Motor neuron (in vitro differentiated cells): Measurements from ENCODE around the gene SLC66A1. TPM values are rescaled to one million over a fixed set of nuclear protein-coding genes. Genes with fewer than 3 reads are reported as not detected.
A peak's percentile ranks its signal among the peaks of the same experiment; 100 is the strongest.

Experiments used
- ATAC-seq, 8 experiments: fragments of 200-7000 bp; cut with Tn5 transposase; replicated peaks in 6 of 8; 2 replicates each; pipeline ENCODE4 v1.8.0; 2021; ENCODE audit warnings: mild to moderate bottlenecking in 8 of 8, moderate library complexity in 8 of 8
- H3K27ac ChIP-seq, 2 donors: fragments of 250-450 bp; sonication (Bioruptor Pico); 2 replicates each; pipeline ENCODE4 v1.9.0; 2021; ENCODE audit warnings: antibody characterized with exemption in 2 of 2, mild to moderate bottlenecking in 2 of 2, moderate library complexity in 1 of 2
- H3K4me1 ChIP-seq, 2 donors: fragments of 250-450 bp; sonication (Bioruptor Pico); replicated peaks in 1 of 2; 2 replicates each; pipeline ENCODE4 v1.6.1; 2021; ENCODE audit warnings: antibody characterized with exemption in 2 of 2, mild to moderate bottlenecking in 2 of 2, moderate library complexity in 1 of 2
- H3K4me3 ChIP-seq, 5 donors: fragments of 250-450 bp; sonication (Bioruptor Pico); 2 replicates each; pipeline ENCODE4 v1.9.0; 2021; ENCODE audit warnings: antibody characterized with exemption in 5 of 5, mild to moderate bottlenecking in 5 of 5, moderate library complexity in 4 of 5
- WGBS, 10 experiments: fragments of 450-650 bp; shearing (Covaris generic); methylation state at CpG; one replicate each; pipeline ENCODE4 v1.0.0; 2022; 5-methylcytosine and 5-hydroxymethylcytosine counted together
- in situ Hi-C, 9 experiments: fragments of 400-800 bp; cut with MboI; loops; one replicate each; pipeline ENCODE4 v1.15.0; 2021; ENCODE audit warnings: low sequenced_read_pairs in 9 of 9, low pct_unique_long_range_greater_than_20kb in 2 of 9; ENCODE audit not compliant: unreplicated experiment in 9 of 9
- total RNA-seq, 8 experiments: library from RNA; unstranded; fragments of 300-600 nt; gene quantifications; 2 replicates each; pipeline versions ENCODE4 v1.2.3 to v1.2.4, GENCODE V29; 2022

Gene SLC66A1
- total RNA-seq, 8 experiments from 2014 or later: 11.2 to 30.1 (median 15.5) TPM

DNA sequence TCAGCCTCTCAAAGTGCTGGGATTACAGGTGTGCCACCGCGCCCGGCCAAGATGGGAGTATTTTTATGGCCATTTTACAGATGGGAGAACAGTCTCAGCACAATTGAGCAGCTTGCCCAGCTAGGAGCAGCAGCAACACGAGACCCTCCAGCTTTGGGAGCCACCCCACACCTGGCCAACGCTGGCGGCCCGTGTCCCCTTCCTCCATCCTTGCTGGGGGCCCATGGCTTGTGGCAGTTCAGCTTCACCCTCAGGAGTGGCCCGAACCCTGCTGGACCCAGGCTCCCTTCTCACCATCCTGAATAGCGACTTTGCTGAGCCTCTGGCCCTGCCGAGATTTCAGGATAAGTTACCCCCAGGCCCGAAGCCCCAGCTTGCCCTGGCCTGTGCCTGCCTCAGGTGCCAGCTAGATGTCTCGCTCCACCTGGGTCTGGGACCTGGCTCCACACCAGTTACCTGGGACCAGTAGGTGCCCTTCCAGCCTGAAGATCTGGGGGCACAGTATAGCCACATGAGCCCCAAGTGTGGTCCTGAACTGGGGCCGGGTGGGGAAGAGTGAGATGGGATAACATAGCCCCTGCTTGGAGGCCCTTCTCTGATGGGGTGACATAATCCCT lies 19.2 kb downstream of the SLC66A1 start:
- Histone ChIP-seq H3K27ac (no peak overlapping the region), H3K4me3 (no peak overlapping the region), H3K4me1 (no peaks in the 10 kb centered on the region)
- ATAC-seq: peak in 1 of 8 experiments; percentile 3
- WGBS, 10 experiments: 40 to 100% (median 94%) methylated on average over 1 to 10 of the region's 13 CpGs; no CpG with 5 or more reads in 4 of the 10 experiments
- in situ Hi-C loops: no loop called here

DNA sequence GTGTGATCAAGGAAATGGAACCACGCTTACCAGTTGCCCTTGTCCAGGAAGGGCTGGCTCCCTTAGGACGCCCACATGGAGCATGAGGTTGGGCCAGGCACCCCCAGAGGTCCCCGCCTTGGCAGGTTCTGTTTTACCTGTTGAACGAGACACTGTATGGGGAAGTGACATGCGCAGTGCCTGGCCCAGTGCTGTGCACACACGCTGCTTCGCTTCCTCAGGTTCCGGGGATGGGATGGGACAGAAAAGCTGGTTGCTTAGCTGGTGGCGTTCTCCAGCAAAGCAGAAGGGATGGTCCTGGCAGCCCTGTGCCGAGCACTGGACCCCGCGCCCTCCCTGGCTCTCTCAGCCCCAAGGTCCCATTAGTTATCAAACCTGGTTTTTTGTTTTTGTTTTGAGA lies 20.7 kb downstream of the SLC66A1 start:
- no peaks in the 10 kb centered on the region for H3K4me1 ChIP-seq
- WGBS, 10 experiments: 60 to 100% (median 95%) methylated on average over 1 to 10 of the region's 12 CpGs; no CpG with 5 or more reads in 5 of the 10 experiments
- ATAC-seq: no peak
- in situ Hi-C loops: no loop called here
- no peak overlapping the region for H3K27ac ChIP-seq
- no peak overlapping the region for H3K4me3 ChIP-seq

DNA sequence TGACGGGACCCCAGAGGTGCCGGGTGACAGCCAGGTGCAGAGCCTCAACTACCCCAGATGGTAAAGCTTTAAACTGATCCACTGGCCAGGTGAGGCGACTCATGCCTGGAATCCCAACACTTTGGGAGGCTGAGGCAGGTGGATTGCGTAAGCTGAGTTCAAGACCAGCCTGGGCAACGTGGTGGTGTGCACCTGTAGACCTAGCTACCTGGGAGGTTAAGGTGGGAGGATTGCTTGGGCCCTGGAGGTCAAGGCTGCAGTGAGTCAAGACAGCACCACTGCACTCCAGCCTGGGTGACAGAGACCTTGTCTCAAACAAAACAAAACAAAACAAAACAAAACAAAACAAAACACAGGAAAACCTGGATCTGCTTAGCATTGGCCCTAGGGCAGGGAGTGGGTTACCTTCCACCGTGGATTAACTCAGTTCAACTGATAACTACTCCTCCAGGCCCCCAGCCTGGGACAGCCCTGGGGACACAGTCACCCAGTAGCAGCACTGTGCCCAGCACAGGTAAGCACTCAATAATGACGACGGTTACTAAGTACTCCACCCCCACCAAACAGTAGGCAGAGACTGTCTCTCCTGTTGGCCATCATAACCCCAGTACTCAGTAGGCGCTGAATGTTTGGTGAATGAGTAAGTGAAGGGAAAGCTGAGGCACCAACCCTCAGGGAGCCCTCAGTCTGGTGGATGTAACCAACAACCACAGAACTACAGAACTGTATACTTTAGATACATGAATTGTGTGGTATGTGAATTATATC lies 21.6 kb downstream of the SLC66A1 start:
- in situ Hi-C loops: no loop called here

DNA sequence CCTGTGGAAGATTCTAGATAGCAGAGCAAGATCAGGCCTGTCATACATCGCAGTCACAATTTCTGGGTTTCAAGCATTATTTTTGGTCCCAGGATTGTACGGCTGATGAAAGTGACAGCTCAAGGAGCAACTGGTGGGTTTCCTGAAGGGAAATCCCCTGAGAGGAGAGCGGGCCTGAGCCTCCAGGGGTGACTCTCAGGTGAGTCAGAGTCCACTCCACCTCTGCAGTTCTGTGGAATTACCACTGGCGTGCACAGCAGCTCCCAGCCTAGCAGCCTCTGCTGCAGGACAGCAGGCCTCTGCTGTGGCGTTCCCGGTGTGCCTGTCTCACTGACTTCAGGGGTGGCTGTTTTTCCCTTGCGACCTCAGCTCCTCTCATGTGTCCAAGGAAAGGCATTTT lies 24.4 kb downstream of the SLC66A1 start:
- H3K4me1 ChIP-seq: peaks cover 0 to 4% of the 10 kb centered on the region in 2 donors
- peak in 1 of 8 experiments; percentile 16 for ATAC-seq
- 87 to 97% (median 91%) methylated on average over 3 to 7 of the region's 7 CpGs; no CpG with 5 or more reads in 5 of the 10 experiments for WGBS, 10 experiments
- in situ Hi-C loops: no loop called here
- H3K4me3 ChIP-seq: no peak overlapping the region
- no peak overlapping the region for H3K27ac ChIP-seq

More for the DNA sequence above, 21.6 kb downstream of the SLC66A1 start:
- Histone ChIP-seq H3K27ac (no peak overlapping the region), H3K4me3 (no peak overlapping the region), H3K4me1 (no peaks in the 10 kb centered on the region)
- WGBS, 10 experiments: 68 to 100% (median 91%) methylated on average over 1 to 9 of the region's 9 CpGs; no CpG with 5 or more reads in 3 of the 10 experiments
- ATAC-seq: no peak

DNA sequence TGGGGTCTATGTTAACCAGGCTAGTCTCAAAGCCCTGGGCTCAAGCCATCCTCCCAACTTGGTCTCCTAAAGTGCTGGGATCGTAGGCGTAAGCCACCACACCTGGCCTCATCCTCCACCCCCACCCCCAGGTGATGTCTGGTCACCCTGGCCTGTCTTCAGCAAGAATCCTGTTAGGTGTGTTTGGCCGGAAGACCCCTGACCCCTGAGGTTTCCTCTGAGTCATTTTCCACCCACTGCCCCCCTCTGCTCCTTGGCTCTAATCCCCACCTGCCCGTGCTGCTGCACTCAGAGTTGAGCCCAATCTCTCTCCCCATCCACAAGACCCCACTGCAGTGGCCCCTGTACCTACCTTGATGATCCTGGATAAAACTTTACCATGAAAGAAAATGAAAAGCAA lies 25.2 kb downstream of the SLC66A1 start:
- no peak overlapping the region for H3K4me3 ChIP-seq
- ATAC-seq: no peak
- in situ Hi-C loops: no loop called here
- WGBS, 10 experiments: 100% methylated on average over 1 to 2 of the region's 4 CpGs; no CpG with 5 or more reads in 8 of the 10 experiments
- H3K27ac ChIP-seq: no peak overlapping the region
- peaks cover 0 to 4% of the 10 kb centered on the region in 2 donors for H3K4me1 ChIP-seq

DNA sequence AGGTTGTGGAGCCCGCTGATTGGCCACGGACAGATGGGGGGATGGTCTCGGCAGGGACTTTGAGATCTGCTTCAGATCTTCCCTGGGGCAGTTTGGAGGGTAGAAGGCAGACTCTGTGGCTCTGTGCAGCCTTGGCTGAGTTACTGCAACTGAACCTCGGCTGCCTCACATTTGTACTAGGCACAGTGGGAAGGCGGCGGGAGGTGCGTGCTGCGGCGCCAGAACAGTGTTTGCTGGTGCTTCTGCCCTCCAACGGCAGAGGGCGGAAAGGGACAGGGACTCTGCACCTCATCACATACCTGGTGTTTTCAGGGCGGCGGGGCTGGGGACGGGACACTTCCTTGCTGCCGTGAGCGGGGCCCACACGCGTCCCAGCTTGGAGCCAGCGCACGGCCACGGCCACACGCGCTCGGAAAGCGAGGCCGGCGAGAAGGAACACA lies 26.2 kb downstream of the SLC66A1 start:
- 20 to 100% (median 65%) methylated on average over 1 to 27 of the region's 27 CpGs; no CpG with 5 or more reads in 2 of the 10 experiments for WGBS, 10 experiments
- peak in 4 of 8 experiments; percentile 26 to 39 (median 36) for ATAC-seq
- no peak overlapping the region for H3K27ac ChIP-seq

DNA sequence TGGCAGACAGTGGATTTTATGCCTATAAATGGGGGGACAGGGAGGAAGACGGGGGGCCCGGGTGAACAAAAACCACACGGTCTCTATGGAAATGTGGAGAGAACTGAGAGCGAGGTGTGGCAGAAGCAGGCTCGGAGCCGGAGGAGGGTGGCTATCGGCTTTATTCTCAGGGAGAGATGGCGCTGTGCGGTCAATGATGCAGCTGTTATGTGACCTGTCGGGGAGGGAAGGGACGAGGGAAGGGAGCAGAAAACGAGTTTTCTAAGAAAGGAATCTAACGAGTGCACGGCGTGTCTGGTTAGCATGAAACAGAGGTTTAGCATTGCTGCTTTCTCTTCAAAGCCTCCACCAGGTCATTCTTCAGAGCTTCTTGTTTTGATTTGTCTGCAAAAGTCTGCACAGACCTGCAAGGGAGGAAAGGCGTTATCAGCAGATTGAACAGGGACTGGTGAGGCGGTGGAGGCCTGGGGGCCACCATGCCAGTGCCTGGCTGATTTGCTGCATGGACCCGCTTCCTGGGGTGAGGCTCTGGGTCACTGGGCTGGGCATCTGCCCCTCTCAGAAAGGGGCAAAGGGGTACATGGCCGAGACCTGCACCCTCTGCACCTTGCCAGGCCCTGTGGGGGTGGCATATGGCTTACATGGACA lies 27.2 kb downstream of the SLC66A1 start:
- peaks cover 0 to 4% of the 10 kb centered on the region in 2 donors for H3K4me1 ChIP-seq
- no peak for ATAC-seq
- in situ Hi-C loops: no loop called here
- no peak overlapping the region for H3K4me3 ChIP-seq
- WGBS, 10 experiments: 58 to 100% (median 83%) methylated on average over 1 to 17 of the region's 19 CpGs; no CpG with 5 or more reads in 3 of the 10 experiments
- no peak overlapping the region for H3K27ac ChIP-seq

More for the DNA sequence above, 26.2 kb downstream of the SLC66A1 start:
- in situ Hi-C loops: no loop called here
- peaks cover 0 to 4% of the 10 kb centered on the region in 2 donors for H3K4me1 ChIP-seq
- H3K4me3 ChIP-seq: no peak overlapping the region

DNA sequence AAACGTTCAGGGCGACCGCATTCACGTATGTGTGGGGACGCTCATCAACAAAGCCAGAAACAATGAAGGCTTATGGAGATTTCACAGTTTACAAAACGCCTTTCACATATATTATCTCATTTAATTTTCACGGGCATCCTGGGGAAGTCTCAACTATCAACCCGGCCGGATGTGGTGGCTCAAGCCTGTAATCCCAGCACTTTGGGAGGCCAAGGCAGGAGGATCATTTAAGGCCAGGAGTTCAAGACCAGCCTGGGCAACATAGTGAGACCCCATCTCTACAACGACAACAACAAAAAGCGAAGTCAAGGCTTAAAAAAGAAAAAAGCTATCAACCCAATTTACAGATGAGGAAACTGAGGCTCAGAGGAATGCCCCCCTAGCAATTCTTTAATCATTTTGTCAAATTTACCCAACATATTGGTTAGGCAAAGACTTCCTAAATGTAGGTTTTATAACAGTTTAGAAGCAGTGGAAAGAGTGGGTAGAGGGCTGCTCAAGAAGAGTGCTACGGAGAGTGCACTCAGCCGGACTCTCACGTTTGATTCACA lies 28.3 kb downstream of the SLC66A1 start:
- no peak overlapping the region for H3K4me3 ChIP-seq
- peaks cover 0 to 4% of the 10 kb centered on the region in 2 donors for H3K4me1 ChIP-seq
- no peak for ATAC-seq
- in situ Hi-C loops: no loop called here
- no peak overlapping the region for H3K27ac ChIP-seq
- WGBS, 10 experiments: 76 to 97% (median 95%) methylated on average over 6 to 14 of the region's 14 CpGs; no CpG with 5 or more reads in 1 of the 10 experiments

DNA sequence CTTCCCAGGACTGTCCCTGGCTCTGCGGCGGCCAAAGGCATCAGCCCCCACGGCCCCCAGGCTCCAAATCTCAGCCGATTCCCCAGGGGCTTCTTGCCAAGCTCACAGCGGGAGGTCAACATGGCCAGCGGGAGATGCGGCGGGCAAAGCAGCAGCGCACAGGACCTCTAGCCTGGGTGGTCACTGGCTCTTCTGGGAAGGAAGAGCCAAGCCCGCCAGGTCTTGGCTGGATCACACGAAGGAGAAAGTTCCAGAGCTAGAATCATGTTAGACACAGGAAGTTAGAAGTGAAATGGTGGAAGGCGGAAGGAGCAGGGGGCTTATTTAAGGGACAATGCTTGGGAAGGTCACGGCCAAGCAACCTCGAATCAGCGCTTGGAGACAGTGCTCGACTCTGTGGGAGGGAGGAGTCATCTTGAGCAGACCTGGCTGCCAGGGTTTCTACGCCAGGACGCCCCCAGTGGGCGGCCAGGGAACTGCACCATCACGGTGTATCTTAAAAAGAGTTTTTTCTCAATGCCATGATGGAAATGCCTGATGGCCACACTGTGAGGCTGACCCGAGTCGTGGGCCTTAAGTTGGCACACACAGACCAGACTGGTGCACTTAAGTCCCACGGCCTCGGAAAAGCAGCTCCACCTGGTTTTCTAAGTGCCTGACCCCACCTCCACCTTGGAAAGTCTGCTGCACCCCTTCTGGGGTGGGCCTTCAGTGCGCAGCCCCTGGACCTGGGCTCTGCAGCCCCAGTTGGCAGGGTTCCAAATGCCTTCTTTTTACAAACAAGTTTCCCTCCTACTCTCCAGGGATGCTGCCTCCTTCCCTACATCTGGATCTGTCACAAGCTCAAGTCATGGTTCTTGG lies 29.3 kb downstream of the SLC66A1 start:
- peaks cover 0 to 4% of the 10 kb centered on the region in 2 donors for H3K4me1 ChIP-seq
- in situ Hi-C loops: no loop called here
- H3K4me3 ChIP-seq: no peak overlapping the region
- 41 to 100% (median 65%) methylated on average over 1 to 22 of the region's 25 CpGs for WGBS, 10 experiments
- H3K27ac ChIP-seq: no peak overlapping the region
- peak; percentile 24 to 72 (median 38) for ATAC-seq

DNA sequence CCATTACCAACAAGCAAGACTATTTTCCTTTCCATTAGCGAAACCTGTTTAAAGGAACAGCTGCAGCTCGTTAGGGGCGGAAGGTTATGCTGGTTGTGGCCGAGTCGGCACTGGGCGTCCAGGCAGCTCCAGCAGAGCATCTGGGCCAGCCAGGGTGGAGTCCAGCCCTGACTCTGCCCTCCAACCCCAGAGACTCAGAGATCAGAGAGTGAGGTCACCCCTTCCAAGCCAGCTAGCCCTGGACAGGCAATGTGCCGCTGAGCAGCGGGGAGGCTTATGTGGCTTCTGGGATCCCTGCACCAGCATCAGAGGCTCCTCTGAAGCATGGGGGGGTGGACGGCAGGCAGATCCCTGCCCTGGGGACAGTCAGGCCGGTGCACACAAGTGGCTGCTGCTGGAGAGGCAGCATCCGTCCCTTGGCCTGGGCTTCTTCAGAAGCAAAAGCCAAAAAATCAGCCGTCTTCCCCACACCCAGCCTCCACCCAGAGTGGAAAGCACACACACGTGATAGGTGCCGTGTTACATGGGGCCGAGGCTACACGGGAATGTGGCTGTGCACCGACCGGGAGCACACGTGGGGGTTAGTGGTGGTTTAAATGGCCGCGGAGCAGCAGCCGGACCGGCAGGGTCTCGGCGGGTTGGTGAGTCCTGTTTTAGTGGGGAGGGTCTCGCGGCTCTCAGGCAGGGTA lies 30.1 kb downstream of the SLC66A1 start:
- no peak overlapping the region for H3K4me3 ChIP-seq
- no peak overlapping the region for H3K27ac ChIP-seq
- peaks cover 0 to 4% of the 10 kb centered on the region in 2 donors for H3K4me1 ChIP-seq
- in situ Hi-C loops: no loop called here
- WGBS, 10 experiments: 53 to 100% (median 84%) methylated on average over 3 to 18 of the region's 27 CpGs; no CpG with 5 or more reads in 2 of the 10 experiments
- ATAC-seq: peak in 2 of 8 experiments; percentile 81 to 91

DNA sequence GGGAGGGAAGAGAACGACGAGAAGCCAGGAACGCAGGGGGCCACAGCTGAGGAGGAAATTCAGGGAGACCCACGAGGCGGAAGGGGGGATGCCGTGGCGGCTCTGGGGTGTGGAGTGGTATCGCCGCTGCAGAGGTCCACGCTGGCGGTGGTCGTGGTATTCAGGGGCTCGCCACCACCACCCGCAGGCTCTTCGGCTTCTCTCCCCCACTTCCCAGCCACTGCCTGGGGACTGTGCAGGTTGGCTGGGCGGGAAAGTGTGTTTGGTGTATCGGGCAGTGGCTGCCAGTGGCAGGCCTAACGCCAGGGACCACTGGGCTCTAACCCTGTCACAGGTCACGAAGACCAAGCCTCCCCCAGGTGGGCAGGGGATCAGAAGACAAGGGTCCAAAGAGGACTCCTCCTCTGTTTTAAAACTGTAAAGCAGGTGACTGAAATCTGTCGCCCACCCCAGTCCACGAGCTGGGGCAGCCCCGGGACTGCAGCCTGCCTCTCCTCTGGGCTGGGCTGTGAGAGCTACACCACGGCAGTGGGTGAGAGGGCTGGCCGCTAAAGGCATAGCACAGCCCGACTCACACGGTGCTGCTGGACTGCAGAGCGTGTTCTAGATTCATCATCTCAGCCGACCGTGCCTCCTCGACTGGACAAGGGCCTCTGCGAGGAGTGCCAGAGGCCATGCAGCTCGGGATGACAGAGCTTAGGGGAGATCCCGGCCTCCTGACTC lies 30.9 kb downstream of the SLC66A1 start:
- WGBS, 10 experiments: 45 to 100% (median 90%) methylated on average over 2 to 21 of the region's 33 CpGs; no CpG with 5 or more reads in 3 of the 10 experiments
- Histone ChIP-seq H3K4me1 (peaks cover 0 to 4% of the 10 kb centered on the region in 2 donors), H3K27ac (no peak overlapping the region), H3K4me3 (no peak overlapping the region)
- ATAC-seq: peak in 1 of 8 experiments; percentile 21
- in situ Hi-C loops: no loop called here
